GM12873 (cell line): ENCODE measurements around the gene COPZ2.

ENCODE experiments used
- TF ChIP-seq, protein P1 (sequence below): IDR thresholded peaks from 2 replicates; pipeline ENCODE4 v1.5.1; 2012; ENCODE audit warnings: low read depth, mild to moderate bottlenecking, moderate library complexity, low read length, control low read depth; ENCODE audit not compliant: insufficient read depth; ENCODE audit errors: missing control alignments

COPZ2 gene

DNA sequence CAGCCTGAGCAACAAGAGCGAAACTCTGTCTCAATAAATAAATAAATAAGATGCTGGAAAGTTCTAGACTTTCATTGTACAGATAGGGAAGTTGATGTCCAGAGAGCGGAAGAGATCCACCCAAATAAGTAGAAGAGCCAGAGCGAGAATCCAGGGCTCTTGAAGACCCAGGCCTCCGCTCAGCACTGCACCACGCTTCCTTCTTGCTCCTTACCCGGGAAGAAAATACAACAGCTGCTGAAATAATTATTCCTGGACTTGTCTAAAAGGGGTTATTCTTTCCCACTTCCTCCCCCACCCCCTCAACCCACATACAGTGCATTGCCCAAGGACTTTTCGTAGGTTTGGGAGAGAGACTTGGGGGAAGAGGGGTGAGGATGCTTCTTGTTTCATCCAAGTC is 40.0 kb downstream of the COPZ2 start:
- TF ChIP-seq, protein P1, sequence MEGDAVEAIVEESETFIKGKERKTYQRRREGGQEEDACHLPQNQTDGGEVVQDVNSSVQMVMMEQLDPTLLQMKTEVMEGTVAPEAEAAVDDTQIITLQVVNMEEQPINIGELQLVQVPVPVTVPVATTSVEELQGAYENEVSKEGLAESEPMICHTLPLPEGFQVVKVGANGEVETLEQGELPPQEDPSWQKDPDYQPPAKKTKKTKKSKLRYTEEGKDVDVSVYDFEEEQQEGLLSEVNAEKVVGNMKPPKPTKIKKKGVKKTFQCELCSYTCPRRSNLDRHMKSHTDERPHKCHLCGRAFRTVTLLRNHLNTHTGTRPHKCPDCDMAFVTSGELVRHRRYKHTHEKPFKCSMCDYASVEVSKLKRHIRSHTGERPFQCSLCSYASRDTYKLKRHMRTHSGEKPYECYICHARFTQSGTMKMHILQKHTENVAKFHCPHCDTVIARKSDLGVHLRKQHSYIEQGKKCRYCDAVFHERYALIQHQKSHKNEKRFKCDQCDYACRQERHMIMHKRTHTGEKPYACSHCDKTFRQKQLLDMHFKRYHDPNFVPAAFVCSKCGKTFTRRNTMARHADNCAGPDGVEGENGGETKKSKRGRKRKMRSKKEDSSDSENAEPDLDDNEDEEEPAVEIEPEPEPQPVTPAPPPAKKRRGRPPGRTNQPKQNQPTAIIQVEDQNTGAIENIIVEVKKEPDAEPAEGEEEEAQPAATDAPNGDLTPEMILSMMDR: no peak

GRCh38 chr17:47996201-47996600 is 41.4 kb downstream of the COPZ2 start:
- TF ChIP-seq, protein P1: no peak

- TF ChIP-seq, protein P1: no peak
Observed at GRCh38 chr17:47995241-47995935, 42.2 kb downstream of the COPZ2 start.

GRCh38 chr17:47994724-47995123 is 42.9 kb downstream of the COPZ2 start:
- TF ChIP-seq, protein P1: no peak

- TF ChIP-seq, protein P1: no peak
Observed at GRCh38 chr17:47993964-47994363, 43.6 kb downstream of the COPZ2 start.

DNA sequence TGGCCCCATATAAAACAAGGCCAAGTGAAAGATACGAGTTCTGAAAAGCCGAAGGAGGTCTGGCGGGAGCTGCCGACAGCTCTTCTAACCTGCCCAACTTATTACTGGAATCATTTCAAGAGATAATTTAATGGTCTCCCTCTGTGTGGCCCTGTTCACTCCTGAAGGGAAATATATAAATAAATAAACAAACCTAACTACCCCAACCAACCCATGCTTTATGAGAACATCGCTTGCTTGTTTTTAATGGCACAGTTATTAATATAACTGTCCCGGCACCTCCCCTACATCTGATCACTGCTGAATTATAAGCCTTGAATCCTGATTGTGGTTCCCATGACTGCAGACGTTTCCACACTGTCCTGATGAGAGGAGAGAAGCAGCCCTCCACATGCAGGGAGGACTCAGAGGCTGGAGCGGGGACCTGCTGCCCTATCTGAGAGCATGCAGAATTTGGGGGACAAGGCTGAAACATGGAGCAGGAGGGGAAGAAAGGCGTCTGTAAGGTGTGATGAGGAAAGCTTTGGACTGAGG is 44.5 kb downstream of the COPZ2 start:
- TF ChIP-seq, protein P1: no peak

DNA sequence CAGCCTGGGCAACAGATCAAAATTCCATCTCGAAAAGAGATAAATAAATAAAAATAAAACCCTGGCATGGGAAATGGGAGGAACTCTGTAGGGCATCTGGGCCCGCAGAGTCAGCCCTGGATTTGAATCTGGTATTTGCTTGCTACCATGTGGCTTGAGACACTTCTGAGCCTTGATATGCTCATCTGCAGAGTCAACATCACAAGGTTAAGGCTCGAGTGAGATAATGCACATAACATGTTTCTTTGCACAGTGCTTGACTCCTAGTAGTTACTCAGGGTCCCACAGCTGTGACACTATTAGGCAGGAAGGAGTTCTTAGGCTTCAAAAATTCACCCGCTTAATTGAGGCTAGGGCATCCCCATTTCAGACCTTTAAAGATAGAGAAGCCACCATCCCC is 45.4 kb downstream of the COPZ2 start:
- TF ChIP-seq, protein P1: no peak
